Measurements from ENCODE around the gene NFATC4. TPM values are rescaled to one million over a fixed set of nuclear protein-coding genes. Genes with fewer than 3 reads are reported as not detected.
A peak's percentile ranks its signal among the peaks of the same experiment; 100 is the strongest.

The NFATC4 gene
- total RNA-seq, 2 donors from 2014 or later, result 24.8 to 34.1 TPM

- no peak for TF ChIP-seq CTCF (conservative IDR thresholded peaks at IDR 0.05)
- Histone ChIP-seq H3K9me3 (ENCODE audit: control insufficient read depth, low read length) (no peaks in the 10 kb centered on the region), H3K4me3 (ENCODE audit: low read length) (no peak overlapping the region), H3K9ac (ENCODE audit: extremely low read depth, low read length, poor library complexity, severe bottlenecking) (no peak overlapping the region), H3K4me1 (ENCODE audit: control insufficient read depth, insufficient read depth, low read length) (peaks cover 4% of the 10 kb centered on the region), H3K27me3 (ENCODE audit: control insufficient read depth, insufficient read depth, low read length, poor library complexity, severe bottlenecking) (peaks cover 100% of the 10 kb centered on the region), H3K36me3 (ENCODE audit: control insufficient read depth, insufficient read depth, low read length) (no peaks in the 10 kb centered on the region), H3K27ac (ENCODE audit: low read depth, low read length) (no peak overlapping the region)
- H3K4me1 Mint-ChIP-seq, result peaks cover 22% of the 10 kb centered on the region
- no peaks in the 10 kb centered on the region for H3K36me3 Mint-ChIP-seq (ENCODE audit: low read depth)
- peak; percentile 60 for DNase-seq
- H3K27ac Mint-ChIP-seq, result no peak overlapping the region
- peak overlapping the region; percentile 34 for H3K4me3 Mint-ChIP-seq
- H3K27me3 Mint-ChIP-seq (ENCODE audit: insufficient read depth), result peaks cover 99% of the 10 kb centered on the region
- no peaks in the 10 kb centered on the region for H3K9me3 Mint-ChIP-seq
- 76 to 78% methylated on average over 8 to 12 of the region's 12 CpGs for WGBS, 2 experiments (ENCODE audit: insufficient coverage in 1 of 2, insufficient read length in 1 of 2)
Measured at GRCh38 chr14:24335461-24336171, 32.4 kb upstream of the NFATC4 start.

GRCh38 chr14:24337144-24337823 lies 30.7 kb upstream of the NFATC4 start:
- Mint-ChIP-seq H3K4me1 (peaks cover 19% of the 10 kb centered on the region), H3K9me3 (no peaks in the 10 kb centered on the region), H3K4me3 (no peak overlapping the region), H3K27ac (no peak overlapping the region), H3K36me3 (ENCODE audit: low read depth) (no peaks in the 10 kb centered on the region), H3K27me3 (ENCODE audit: insufficient read depth) (peaks cover 99% of the 10 kb centered on the region)
- peak; percentile 38 for DNase-seq
- no peaks in the 10 kb centered on the region for H3K36me3 ChIP-seq (ENCODE audit: control insufficient read depth, insufficient read depth, low read length)
- no peak for TF ChIP-seq CTCF (conservative IDR thresholded peaks at IDR 0.05)
- H3K27me3 ChIP-seq (ENCODE audit: control insufficient read depth, insufficient read depth, low read length, poor library complexity, severe bottlenecking), result peaks cover 99% of the 10 kb centered on the region
- WGBS, 2 experiments (ENCODE audit: insufficient coverage in 1 of 2, insufficient read length in 1 of 2), result 79 to 88% methylated on average over 4 to 7 of the region's 7 CpGs
- H3K9ac ChIP-seq (ENCODE audit: extremely low read depth, low read length, poor library complexity, severe bottlenecking), result no peak overlapping the region
- H3K27ac ChIP-seq (ENCODE audit: low read depth, low read length), result no peak overlapping the region
- H3K4me1 ChIP-seq (ENCODE audit: control insufficient read depth, insufficient read depth, low read length), result peaks cover 4% of the 10 kb centered on the region
- no peaks in the 10 kb centered on the region for H3K9me3 ChIP-seq (ENCODE audit: control insufficient read depth, low read length)
- no peak overlapping the region for H3K4me3 ChIP-seq (ENCODE audit: low read length)

GRCh38 chr14:24337824-24338175 lies 30.2 kb upstream of the NFATC4 start:
- Mint-ChIP-seq H3K9me3 (no peaks in the 10 kb centered on the region), H3K4me1 (peaks cover 16% of the 10 kb centered on the region), H3K27ac (no peak overlapping the region), H3K4me3 (no peak overlapping the region), H3K27me3 (ENCODE audit: insufficient read depth) (peaks cover 99% of the 10 kb centered on the region), H3K36me3 (ENCODE audit: low read depth) (no peaks in the 10 kb centered on the region)
- no peak overlapping the region for H3K27ac ChIP-seq (ENCODE audit: low read depth, low read length)
- H3K9ac ChIP-seq (ENCODE audit: extremely low read depth, low read length, poor library complexity, severe bottlenecking), result no peak overlapping the region
- no peaks in the 10 kb centered on the region for H3K36me3 ChIP-seq (ENCODE audit: control insufficient read depth, insufficient read depth, low read length)
- no peak overlapping the region for H3K4me3 ChIP-seq (ENCODE audit: low read length)
- peaks cover 4% of the 10 kb centered on the region for H3K4me1 ChIP-seq (ENCODE audit: control insufficient read depth, insufficient read depth, low read length)
- H3K27me3 ChIP-seq (ENCODE audit: control insufficient read depth, insufficient read depth, low read length, poor library complexity, severe bottlenecking), result peaks cover 98% of the 10 kb centered on the region
- DNase-seq, result no peak
- no peaks in the 10 kb centered on the region for H3K9me3 ChIP-seq (ENCODE audit: control insufficient read depth, low read length)
- WGBS, 2 experiments (ENCODE audit: insufficient coverage in 1 of 2, insufficient read length in 1 of 2), result 87 to 96% methylated on average over 5 to 8 of the region's 8 CpGs
- TF ChIP-seq CTCF (conservative IDR thresholded peaks at IDR 0.05), result no peak
